Measurements from ENCODE around the gene BHLHE23.

BHLHE23 gene

DNA sequence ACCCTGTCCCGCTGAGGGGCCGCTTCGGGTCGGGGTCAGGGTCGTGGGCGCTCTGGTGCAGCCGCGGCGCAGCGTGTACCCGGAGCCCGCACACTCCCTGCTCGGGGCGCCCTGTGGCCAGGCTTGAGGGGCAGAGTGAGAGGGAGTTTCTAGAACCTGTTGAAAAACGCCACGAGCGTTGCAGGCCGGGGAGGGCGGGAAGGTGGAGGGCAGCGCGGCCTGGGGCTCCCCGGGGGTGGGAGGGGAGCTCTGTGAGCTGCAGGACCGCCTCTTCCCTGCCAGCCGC lies 539 bp upstream of the BHLHE23 start:
- DNase-seq (ENCODE audit: low read depth) = no peak
- TF ChIP-seq CTCF (IDR thresholded peaks at IDR 0.05; ENCODE audit: low read depth, low read length, missing control alignments) = no peak
- H3K4me3 ChIP-seq (ENCODE audit: low read depth, low read length) = no peak overlapping the region

GRCh38 chr20:63005862-63006539 lies 763 bp downstream of the BHLHE23 start:
- no peak for TF ChIP-seq CTCF (IDR thresholded peaks at IDR 0.05; ENCODE audit: low read depth, low read length, missing control alignments)
- H3K4me3 ChIP-seq (ENCODE audit: low read depth, low read length) = no peak overlapping the region
- no peak for DNase-seq (ENCODE audit: low read depth)

- TF ChIP-seq CTCF (IDR thresholded peaks at IDR 0.05; ENCODE audit: low read depth, low read length, missing control alignments) = no peak
- no peak overlapping the region for H3K4me3 ChIP-seq (ENCODE audit: low read depth, low read length)
- no peak for DNase-seq (ENCODE audit: low read depth)
Measured at GRCh38 chr20:63005365-63005861, 1.4 kb downstream of the BHLHE23 start.

GRCh38 chr20:63004607-63005364 lies 2.0 kb downstream of the BHLHE23 start:
- H3K4me3 ChIP-seq (ENCODE audit: low read depth, low read length) = no peak overlapping the region

DNA sequence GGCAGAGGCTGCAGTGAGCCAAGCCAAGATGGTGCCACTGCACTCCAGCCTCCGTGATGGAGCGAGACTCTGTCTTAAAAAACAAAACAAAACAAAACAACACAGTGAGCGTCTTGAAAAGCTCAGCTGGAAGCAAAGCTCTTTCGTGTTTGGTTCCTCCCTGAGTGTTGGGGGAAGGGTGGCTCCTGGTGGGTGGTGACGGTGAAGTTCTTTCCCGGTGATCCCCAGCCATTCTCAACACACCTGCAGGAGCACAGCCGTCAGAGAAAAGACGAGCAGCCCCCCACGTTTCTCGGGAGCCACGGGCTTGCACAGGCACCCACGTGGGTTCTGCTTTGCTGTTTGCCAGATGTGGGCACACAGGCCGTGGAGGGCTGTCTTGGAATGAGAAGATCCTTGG lies 3.2 kb downstream of the BHLHE23 start:
- no peak for DNase-seq (ENCODE audit: low read depth)
- no peak overlapping the region for H3K4me3 ChIP-seq (ENCODE audit: low read depth, low read length)
- TF ChIP-seq CTCF (IDR thresholded peaks at IDR 0.05; ENCODE audit: low read depth, low read length, missing control alignments) = no peak

More at GRCh38 chr20:63004607-63005364, 2.0 kb downstream of the BHLHE23 start:
- no peak for DNase-seq (ENCODE audit: low read depth)
- no peak for TF ChIP-seq CTCF (IDR thresholded peaks at IDR 0.05; ENCODE audit: low read depth, low read length, missing control alignments)

- TF ChIP-seq CTCF (IDR thresholded peaks at IDR 0.05; ENCODE audit: low read depth, low read length, missing control alignments) = no peak
- H3K4me3 ChIP-seq (ENCODE audit: low read depth, low read length) = no peak overlapping the region
- DNase-seq (ENCODE audit: low read depth) = no peak
Measured at GRCh38 chr20:63002511-63002910, 4.3 kb downstream of the BHLHE23 start.
